Smooth muscle cell (in vitro differentiated cells): ENCODE results near the gene IL22RA2. TPM values are rescaled to one million over a fixed set of nuclear protein-coding genes. Genes with fewer than 3 reads are reported as not detected.

Experiments
- DNase-seq: peaks from one replicate; lab custom pipeline; 2025; ENCODE audit not compliant: unreplicated experiment; lab: John Stamatoyannopoulos, UW
- H2AFZ ChIP-seq: fragments of 200-600 bp; sonication (generic); 2 replicates; pipeline ENCODE4 v1.6.0; 2016; ENCODE audit warnings: antibody characterized with exemption, low read depth, mild to moderate bottlenecking
- H3F3A ChIP-seq: fragments of 200-600 bp; sonication (generic); 2 replicates; pipeline ENCODE4 v1.6.0; 2017; ENCODE audit warnings: antibody characterized with exemption, low read depth
- H3K27ac ChIP-seq: fragments of 200-600 bp; sonication (generic); 2 replicates; pipeline ENCODE4 v1.5.1; 2016; ENCODE audit warnings: low read depth, mild to moderate bottlenecking
- H3K27me3 ChIP-seq: fragments of 200-600 bp; sonication (generic); 2 replicates; pipeline ENCODE4 v1.6.1; 2016; ENCODE audit warnings: low read depth, mild to moderate bottlenecking
- H3K36me3 ChIP-seq: fragments of 200-600 bp; sonication (generic); 2 replicates; pipeline ENCODE4 v1.5.1; 2016; ENCODE audit warnings: low read depth
- H3K4me1 ChIP-seq: fragments of 200-600 bp; sonication (generic); 2 replicates; pipeline ENCODE4 v1.5.1; 2016; ENCODE audit warnings: low read depth
- H3K4me2 ChIP-seq: fragments of 200-600 bp; sonication (generic); 2 replicates; pipeline ENCODE4 v1.6.0; 2016; ENCODE audit warnings: mild to moderate bottlenecking
- H3K4me3 ChIP-seq: fragments of 200-600 bp; sonication (generic); 2 replicates; pipeline ENCODE4 v1.5.1; 2016; ENCODE audit warnings: mild to moderate bottlenecking
- H3K79me2 ChIP-seq: fragments of 200-600 bp; sonication (generic); 2 replicates; pipeline ENCODE4 v1.6.0; 2016; ENCODE audit warnings: low read depth, mild to moderate bottlenecking
- H3K9ac ChIP-seq: fragments of 200-600 bp; sonication (generic); 2 replicates; pipeline ENCODE4 v1.6.0; 2016; ENCODE audit warnings: low read depth
- H3K9me3 ChIP-seq: fragments of 200-600 bp; sonication (generic); replicated peaks from 2 replicates; pipeline ENCODE4 v1.5.1; 2016; ENCODE audit warnings: low read depth
- H4K20me1 ChIP-seq: fragments of 200-600 bp; sonication (generic); 2 replicates; pipeline ENCODE4 v1.6.0; 2016; ENCODE audit warnings: low read depth
- WGBS: methylation state at CpG from one replicate; pipeline ENCODE4 v1.1.7; 2016; ENCODE audit warnings: low lambda C conversion rate; 5-methylcytosine and 5-hydroxymethylcytosine counted together
- polyA plus RNA-seq: library from polyadenylated mRNA; unstranded; fragments of >200 nt; fragmentation: Nextera tagmentation; extraction: Ambion mirVana; gene quantifications from 2 replicates; pipeline ENCODE4 v1.2.1, GENCODE V29; 2016
- total RNA-seq: library from RNA; depleted of rRNA; stranded (reverse); fragments of >200 nt; gene quantifications from 2 replicates; pipeline ENCODE4 v1.2.3, GENCODE V29; 2014
- TF ChIP-seq, protein P1 (sequence below): fragments of 200-600 bp; sonication (generic); IDR thresholded peaks from 2 replicates; pipeline ENCODE4 v1.5.1; 2017; ENCODE audit warnings: borderline replicate concordance, mild to moderate bottlenecking, antibody characterized with exemption; ENCODE audit not compliant: insufficient read depth, poor library complexity, severe bottlenecking

Gene IL22RA2
- total and polyA plus RNA-seq, 2 experiments from 2014 or later = not detected

DNA sequence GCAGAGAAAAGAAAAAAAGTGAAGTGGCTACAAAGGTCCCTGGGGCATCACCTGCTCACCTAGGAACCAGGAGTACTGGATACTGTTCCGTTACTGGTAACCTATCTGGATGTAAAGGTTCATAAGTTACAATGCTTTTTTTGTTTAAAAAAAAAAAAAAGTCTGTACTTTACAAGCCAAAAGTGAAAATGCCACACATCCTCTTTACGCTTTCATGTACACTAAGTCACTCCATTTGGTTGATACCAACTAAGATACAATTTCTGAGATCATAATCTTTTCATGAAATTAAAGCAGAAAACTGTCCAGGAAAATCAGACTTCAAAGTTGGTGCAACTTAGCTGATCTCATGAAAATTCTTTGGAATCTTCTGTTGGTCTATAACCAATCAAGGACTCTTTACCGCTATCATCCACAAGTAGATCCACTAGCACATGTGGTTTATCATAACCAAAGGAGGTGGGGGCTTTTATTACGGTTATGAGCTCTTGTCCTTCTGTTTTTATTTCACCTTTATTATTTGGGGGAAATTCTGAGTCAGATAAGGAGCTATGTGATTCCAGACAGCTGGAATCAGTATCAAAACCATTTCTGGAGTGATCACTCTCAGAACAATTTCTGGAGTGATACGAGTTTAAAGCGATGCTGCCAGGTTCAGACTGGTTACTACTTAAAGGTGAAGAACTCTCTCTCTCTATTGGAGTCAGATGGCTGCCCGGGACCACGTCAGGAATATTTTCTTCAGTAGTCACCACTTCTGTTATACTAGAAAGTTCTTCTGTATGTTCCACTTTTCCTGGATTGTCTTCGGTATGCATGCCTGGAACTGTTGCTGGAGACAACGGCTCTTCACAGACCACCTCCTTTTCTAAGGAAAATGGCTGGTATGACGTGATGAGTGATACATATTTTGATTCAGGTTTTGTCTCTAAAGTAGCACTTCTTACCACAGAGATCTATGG, 24.5 kb upstream of the IL22RA2 start:
- Histone ChIP-seq H3K4me2 (no peak overlapping the region), H3K79me2 (no peaks in the 10 kb centered on the region), H3K36me3 (peaks cover 26% of the 10 kb centered on the region), H2AFZ (no peak overlapping the region), H3K4me1 (no peaks in the 10 kb centered on the region), H3K9me3 (no peaks in the 10 kb centered on the region), H3K27me3 (no peaks in the 10 kb centered on the region), H3K27ac (no peak overlapping the region), H3F3A (no peaks in the 10 kb centered on the region), H3K9ac (no peak overlapping the region), H4K20me1 (no peaks in the 10 kb centered on the region), H3K4me3 (no peak overlapping the region)
- 98% methylated on average over 11 of the region's 11 CpGs for WGBS
- TF ChIP-seq, protein P1, sequence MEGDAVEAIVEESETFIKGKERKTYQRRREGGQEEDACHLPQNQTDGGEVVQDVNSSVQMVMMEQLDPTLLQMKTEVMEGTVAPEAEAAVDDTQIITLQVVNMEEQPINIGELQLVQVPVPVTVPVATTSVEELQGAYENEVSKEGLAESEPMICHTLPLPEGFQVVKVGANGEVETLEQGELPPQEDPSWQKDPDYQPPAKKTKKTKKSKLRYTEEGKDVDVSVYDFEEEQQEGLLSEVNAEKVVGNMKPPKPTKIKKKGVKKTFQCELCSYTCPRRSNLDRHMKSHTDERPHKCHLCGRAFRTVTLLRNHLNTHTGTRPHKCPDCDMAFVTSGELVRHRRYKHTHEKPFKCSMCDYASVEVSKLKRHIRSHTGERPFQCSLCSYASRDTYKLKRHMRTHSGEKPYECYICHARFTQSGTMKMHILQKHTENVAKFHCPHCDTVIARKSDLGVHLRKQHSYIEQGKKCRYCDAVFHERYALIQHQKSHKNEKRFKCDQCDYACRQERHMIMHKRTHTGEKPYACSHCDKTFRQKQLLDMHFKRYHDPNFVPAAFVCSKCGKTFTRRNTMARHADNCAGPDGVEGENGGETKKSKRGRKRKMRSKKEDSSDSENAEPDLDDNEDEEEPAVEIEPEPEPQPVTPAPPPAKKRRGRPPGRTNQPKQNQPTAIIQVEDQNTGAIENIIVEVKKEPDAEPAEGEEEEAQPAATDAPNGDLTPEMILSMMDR = no peak
- no peak for DNase-seq

- Histone ChIP-seq H3F3A (no peaks in the 10 kb centered on the region), H3K9me3 (no peaks in the 10 kb centered on the region), H3K27me3 (no peaks in the 10 kb centered on the region), H3K27ac (no peak overlapping the region), H3K4me3 (no peak overlapping the region), H3K79me2 (no peaks in the 10 kb centered on the region), H4K20me1 (no peaks in the 10 kb centered on the region), H3K4me1 (no peaks in the 10 kb centered on the region), H2AFZ (no peak overlapping the region), H3K36me3 (peaks cover 6% of the 10 kb centered on the region), H3K9ac (no peak overlapping the region), H3K4me2 (no peak overlapping the region)
- 77% methylated on average over 5 of the region's 5 CpGs for WGBS
- TF ChIP-seq, protein P1 = no peak
- no peak for DNase-seq
Observed at GRCh38 chr6:137193256-137194070, 20.0 kb upstream of the IL22RA2 start.

- H3K36me3 ChIP-seq = no peaks in the 10 kb centered on the region
- H3K27me3 ChIP-seq = no peaks in the 10 kb centered on the region
- no peak overlapping the region for H3K9ac ChIP-seq
- 93% methylated on average over 4 of the region's 4 CpGs for WGBS
- H3K4me1 ChIP-seq = no peaks in the 10 kb centered on the region
- H3K4me3 ChIP-seq = no peak overlapping the region
- H3K79me2 ChIP-seq = no peaks in the 10 kb centered on the region
- TF ChIP-seq, protein P1 = no peak
- H3F3A ChIP-seq = no peaks in the 10 kb centered on the region
- peaks cover 4% of the 10 kb centered on the region for H3K9me3 ChIP-seq
- no peak for DNase-seq
- H3K4me2 ChIP-seq = no peak overlapping the region
- no peak overlapping the region for H2AFZ ChIP-seq
- no peak overlapping the region for H3K27ac ChIP-seq
- H4K20me1 ChIP-seq = no peaks in the 10 kb centered on the region
Observed at GRCh38 chr6:137192821-137193220, 19.4 kb upstream of the IL22RA2 start.
